ENCODE data around the gene MTURN.

MTURN gene

GRCh38 chr7:30199271-30199670 is 64.5 kb downstream of the MTURN start:
- no peaks in the 10 kb centered on the region for H3K36me3 ChIP-seq (ENCODE audit: control insufficient read depth, insufficient read depth, low read length)
- no peak overlapping the region for H3K4me3 ChIP-seq (ENCODE audit: insufficient read depth, low read depth, low read length, poor library complexity, severe bottlenecking)
- no peak overlapping the region for H3K27ac ChIP-seq (ENCODE audit: insufficient read depth, low read length, poor library complexity, severe bottlenecking)
- H3K9me3 ChIP-seq (ENCODE audit: control insufficient read depth, low read length), result no peaks in the 10 kb centered on the region
- no peaks in the 10 kb centered on the region for H3K4me1 ChIP-seq (ENCODE audit: control insufficient read depth, insufficient read depth, low read length, poor library complexity, severe bottlenecking)
- H3K27me3 ChIP-seq (replicated peaks; ENCODE audit: control insufficient read depth, insufficient read depth, low read length, poor library complexity, severe bottlenecking), result no peaks in the 10 kb centered on the region
- no peak for DNase-seq

- H3K27ac ChIP-seq (ENCODE audit: insufficient read depth, low read length, poor library complexity, severe bottlenecking), result no peak overlapping the region
- H3K9me3 ChIP-seq (ENCODE audit: control insufficient read depth, low read length), result no peaks in the 10 kb centered on the region
- no peak for DNase-seq
- H3K4me1 ChIP-seq (ENCODE audit: control insufficient read depth, insufficient read depth, low read length, poor library complexity, severe bottlenecking), result no peaks in the 10 kb centered on the region
- H3K36me3 ChIP-seq (ENCODE audit: control insufficient read depth, insufficient read depth, low read length), result no peaks in the 10 kb centered on the region
- H3K27me3 ChIP-seq (replicated peaks; ENCODE audit: control insufficient read depth, insufficient read depth, low read length, poor library complexity, severe bottlenecking), result no peaks in the 10 kb centered on the region
- no peak overlapping the region for H3K4me3 ChIP-seq (ENCODE audit: insufficient read depth, low read depth, low read length, poor library complexity, severe bottlenecking)
These were observed 65.8 kb downstream of the MTURN start for GRCh38 chr7:30200591-30200990.

GRCh38 chr7:30201161-30201666 is 66.4 kb downstream of the MTURN start:
- no peaks in the 10 kb centered on the region for H3K4me1 ChIP-seq (ENCODE audit: control insufficient read depth, insufficient read depth, low read length, poor library complexity, severe bottlenecking)
- H3K36me3 ChIP-seq (ENCODE audit: control insufficient read depth, insufficient read depth, low read length), result no peaks in the 10 kb centered on the region
- H3K4me3 ChIP-seq (ENCODE audit: insufficient read depth, low read depth, low read length, poor library complexity, severe bottlenecking), result no peak overlapping the region
- H3K9me3 ChIP-seq (ENCODE audit: control insufficient read depth, low read length), result no peaks in the 10 kb centered on the region
- DNase-seq, result no peak
- H3K27ac ChIP-seq (ENCODE audit: insufficient read depth, low read length, poor library complexity, severe bottlenecking), result no peak overlapping the region
- no peaks in the 10 kb centered on the region for H3K27me3 ChIP-seq (replicated peaks; ENCODE audit: control insufficient read depth, insufficient read depth, low read length, poor library complexity, severe bottlenecking)

- Histone ChIP-seq H3K4me3 (ENCODE audit: insufficient read depth, low read depth, low read length, poor library complexity, severe bottlenecking) (no peak overlapping the region), H3K4me1 (ENCODE audit: control insufficient read depth, insufficient read depth, low read length, poor library complexity, severe bottlenecking) (no peaks in the 10 kb centered on the region), H3K27ac (ENCODE audit: insufficient read depth, low read length, poor library complexity, severe bottlenecking) (no peak overlapping the region), H3K9me3 (ENCODE audit: control insufficient read depth, low read length) (no peaks in the 10 kb centered on the region), H3K27me3 (replicated peaks; ENCODE audit: control insufficient read depth, insufficient read depth, low read length, poor library complexity, severe bottlenecking) (no peaks in the 10 kb centered on the region), H3K36me3 (ENCODE audit: control insufficient read depth, insufficient read depth, low read length) (no peaks in the 10 kb centered on the region)
- DNase-seq, result no peak
These were observed 67.1 kb downstream of the MTURN start for GRCh38 chr7:30201921-30202320.

- Histone ChIP-seq H3K4me1 (ENCODE audit: control insufficient read depth, insufficient read depth, low read length, poor library complexity, severe bottlenecking) (no peaks in the 10 kb centered on the region), H3K27me3 (replicated peaks; ENCODE audit: control insufficient read depth, insufficient read depth, low read length, poor library complexity, severe bottlenecking) (no peaks in the 10 kb centered on the region), H3K36me3 (ENCODE audit: control insufficient read depth, insufficient read depth, low read length) (no peaks in the 10 kb centered on the region), H3K4me3 (ENCODE audit: insufficient read depth, low read depth, low read length, poor library complexity, severe bottlenecking) (no peak overlapping the region), H3K9me3 (ENCODE audit: control insufficient read depth, low read length) (no peaks in the 10 kb centered on the region), H3K27ac (ENCODE audit: insufficient read depth, low read length, poor library complexity, severe bottlenecking) (no peak overlapping the region)
- no peak for DNase-seq
These were observed 67.9 kb downstream of the MTURN start for GRCh38 chr7:30202671-30203070.

GRCh38 chr7:30206491-30206890 is 71.7 kb downstream of the MTURN start:
- H3K36me3 ChIP-seq (ENCODE audit: control insufficient read depth, insufficient read depth, low read length), result no peaks in the 10 kb centered on the region

GRCh38 chr7:30206942-30207341 is 72.2 kb downstream of the MTURN start:
- no peaks in the 10 kb centered on the region for H3K9me3 ChIP-seq (ENCODE audit: control insufficient read depth, low read length)
- H3K4me1 ChIP-seq (ENCODE audit: control insufficient read depth, insufficient read depth, low read length, poor library complexity, severe bottlenecking), result no peaks in the 10 kb centered on the region
- no peaks in the 10 kb centered on the region for H3K27me3 ChIP-seq (replicated peaks; ENCODE audit: control insufficient read depth, insufficient read depth, low read length, poor library complexity, severe bottlenecking)
- DNase-seq, result no peak
- no peaks in the 10 kb centered on the region for H3K36me3 ChIP-seq (ENCODE audit: control insufficient read depth, insufficient read depth, low read length)
- no peak overlapping the region for H3K27ac ChIP-seq (ENCODE audit: insufficient read depth, low read length, poor library complexity, severe bottlenecking)
- H3K4me3 ChIP-seq (ENCODE audit: insufficient read depth, low read depth, low read length, poor library complexity, severe bottlenecking), result no peak overlapping the region

More at GRCh38 chr7:30206491-30206890, 71.7 kb downstream of the MTURN start:
- Histone ChIP-seq H3K4me3 (ENCODE audit: insufficient read depth, low read depth, low read length, poor library complexity, severe bottlenecking) (no peak overlapping the region), H3K4me1 (ENCODE audit: control insufficient read depth, insufficient read depth, low read length, poor library complexity, severe bottlenecking) (no peaks in the 10 kb centered on the region), H3K9me3 (ENCODE audit: control insufficient read depth, low read length) (no peaks in the 10 kb centered on the region), H3K27me3 (replicated peaks; ENCODE audit: control insufficient read depth, insufficient read depth, low read length, poor library complexity, severe bottlenecking) (no peaks in the 10 kb centered on the region), H3K27ac (ENCODE audit: insufficient read depth, low read length, poor library complexity, severe bottlenecking) (no peak overlapping the region)
- DNase-seq, result no peak

- H3K4me3 ChIP-seq (ENCODE audit: insufficient read depth, low read depth, low read length, poor library complexity, severe bottlenecking), result no peak overlapping the region
- no peaks in the 10 kb centered on the region for H3K27me3 ChIP-seq (replicated peaks; ENCODE audit: control insufficient read depth, insufficient read depth, low read length, poor library complexity, severe bottlenecking)
- H3K9me3 ChIP-seq (ENCODE audit: control insufficient read depth, low read length), result no peaks in the 10 kb centered on the region
- no peaks in the 10 kb centered on the region for H3K4me1 ChIP-seq (ENCODE audit: control insufficient read depth, insufficient read depth, low read length, poor library complexity, severe bottlenecking)
- DNase-seq, result no peak
- H3K27ac ChIP-seq (ENCODE audit: insufficient read depth, low read length, poor library complexity, severe bottlenecking), result no peak overlapping the region
- no peaks in the 10 kb centered on the region for H3K36me3 ChIP-seq (ENCODE audit: control insufficient read depth, insufficient read depth, low read length)
These were observed 72.6 kb downstream of the MTURN start for GRCh38 chr7:30207376-30207775.

GRCh38 chr7:30209951-30210350 is 75.2 kb downstream of the MTURN start:
- H3K4me1 ChIP-seq (ENCODE audit: control insufficient read depth, insufficient read depth, low read length, poor library complexity, severe bottlenecking), result no peaks in the 10 kb centered on the region
- H3K27me3 ChIP-seq (replicated peaks; ENCODE audit: control insufficient read depth, insufficient read depth, low read length, poor library complexity, severe bottlenecking), result no peaks in the 10 kb centered on the region
- no peaks in the 10 kb centered on the region for H3K36me3 ChIP-seq (ENCODE audit: control insufficient read depth, insufficient read depth, low read length)
- H3K4me3 ChIP-seq (ENCODE audit: insufficient read depth, low read depth, low read length, poor library complexity, severe bottlenecking), result no peak overlapping the region
- H3K9me3 ChIP-seq (ENCODE audit: control insufficient read depth, low read length), result no peaks in the 10 kb centered on the region
- DNase-seq, result no peak
- H3K27ac ChIP-seq (ENCODE audit: insufficient read depth, low read length, poor library complexity, severe bottlenecking), result no peak overlapping the region

All from effector memory CD4-positive, alpha-beta T cell (primary cell).